ACC112 (cell line): Measurements from ENCODE around the gene CCDC17.
A peak's percentile ranks its signal among the peaks of the same experiment; 100 is the strongest.
"Not testable (repeated sequence)": the region's sequence is repeated elsewhere in the genome, so short reads cannot be mapped to it uniquely, and the experiment has no call there.

Experiments
- H2AFZ ChIP-seq: fragments of 200-600 bp; sonication (generic); one replicate; pipeline ENCODE4 v1.6.0; 2017; ENCODE audit warnings: antibody characterized with exemption, low read length; ENCODE audit not compliant: unreplicated experiment
- H3K27ac ChIP-seq: fragments of 200-600 bp; sonication (generic); 2 replicates; pipeline ENCODE4 v1.5.1; 2014; ENCODE audit warnings: low read depth, mild to moderate bottlenecking, antibody characterized with exemption, low read length, moderate library complexity
- H3K27me3 ChIP-seq: fragments of 200-600 bp; sonication (generic); 2 replicates; pipeline ENCODE4 v1.6.1; 2014; ENCODE audit warnings: mild to moderate bottlenecking, antibody characterized with exemption, low read length, moderate library complexity, mixed read lengths; ENCODE audit not compliant: insufficient read depth
- H3K36me3 ChIP-seq: fragments of 200-600 bp; sonication (generic); 2 replicates; pipeline ENCODE4 v1.6.1; 2016; ENCODE audit warnings: mild to moderate bottlenecking, antibody characterized with exemption, low read length, moderate library complexity, mixed read lengths; ENCODE audit not compliant: insufficient read depth
- H3K4me1 ChIP-seq: fragments of 200-600 bp; sonication (generic); one replicate; pipeline ENCODE4 v1.6.1; 2016; ENCODE audit warnings: low read length, mixed read lengths; ENCODE audit not compliant: insufficient read depth, unreplicated experiment, control insufficient read depth
- H3K4me3 ChIP-seq: fragments of 200-600 bp; sonication (generic); 2 replicates; pipeline ENCODE4 v1.5.1; 2014; ENCODE audit warnings: mild to moderate bottlenecking, low read depth, low read length
- H3K79me2 ChIP-seq: fragments of 200-600 bp; sonication (generic); one replicate; pipeline ENCODE4 v1.6.0; 2016; ENCODE audit warnings: low read length; ENCODE audit not compliant: control insufficient read depth, unreplicated experiment, insufficient read depth

CCDC17 gene

GRCh38 chr1:45607404-45608074 is 16.3 kb downstream of the CCDC17 start:
- Histone ChIP-seq H2AFZ (no peak overlapping the region), H3K4me1 (no peaks in the 10 kb centered on the region), H3K27ac (no peak overlapping the region), H3K36me3 (peaks cover 35% of the 10 kb centered on the region), H3K4me3 (no peak overlapping the region), H3K79me2 (peaks cover 11% of the 10 kb centered on the region), H3K27me3 (no peaks in the 10 kb centered on the region)

GRCh38 chr1:45604239-45604638 is 19.6 kb downstream of the CCDC17 start:
- Histone ChIP-seq H3K79me2 (peaks cover 31% of the 10 kb centered on the region), H3K36me3 (peaks cover 28% of the 10 kb centered on the region)

GRCh38 chr1:45596765-45597164 is 27.1 kb downstream of the CCDC17 start:
- not testable (repeated sequence) for H3K27ac ChIP-seq, H2AFZ ChIP-seq, H3K4me1 ChIP-seq, H3K4me3 ChIP-seq, H3K27me3 ChIP-seq
- Histone ChIP-seq H3K36me3 (peaks cover 27% of the 10 kb centered on the region), H3K79me2 (peaks cover 65% of the 10 kb centered on the region)

More at GRCh38 chr1:45604239-45604638, 19.6 kb downstream of the CCDC17 start:
- H3K4me1 ChIP-seq = peaks cover 10% of the 10 kb centered on the region
- H3K27ac ChIP-seq = no peak overlapping the region
- no peak overlapping the region for H2AFZ ChIP-seq
- H3K4me3 ChIP-seq = no peak overlapping the region
- no peaks in the 10 kb centered on the region for H3K27me3 ChIP-seq

GRCh38 chr1:45594412-45594811 is 29.4 kb downstream of the CCDC17 start:
- H2AFZ ChIP-seq = no peak overlapping the region
- H3K4me1 ChIP-seq = no peaks in the 10 kb centered on the region
- H3K27ac ChIP-seq = no peak overlapping the region
- no peak overlapping the region for H3K4me3 ChIP-seq
- H3K27me3 ChIP-seq = no peaks in the 10 kb centered on the region
- H3K36me3 ChIP-seq = peaks cover 23% of the 10 kb centered on the region
- H3K79me2 ChIP-seq = peaks cover 67% of the 10 kb centered on the region

GRCh38 chr1:45589861-45590260 is 34.0 kb downstream of the CCDC17 start:
- peaks cover 16% of the 10 kb centered on the region for H3K4me1 ChIP-seq
- no peak overlapping the region for H2AFZ ChIP-seq
- H3K36me3 ChIP-seq = peaks cover 14% of the 10 kb centered on the region; the same call in 1 of the 2 replicates
- no peak overlapping the region for H3K4me3 ChIP-seq
- no peak overlapping the region for H3K27ac ChIP-seq
- H3K79me2 ChIP-seq = peaks cover 83% of the 10 kb centered on the region
- H3K27me3 ChIP-seq = no peaks in the 10 kb centered on the region

- Histone ChIP-seq H3K36me3 (no peaks in the 10 kb centered on the region), H3K27me3 (no peaks in the 10 kb centered on the region), H3K27ac (peak overlapping the region; percentile 27; the same call in 1 of the 2 replicates), H3K79me2 (peaks cover 72% of the 10 kb centered on the region), H3K4me3 (peak overlapping the region; percentile 86), H2AFZ (no peak overlapping the region), H3K4me1 (peaks cover 16% of the 10 kb centered on the region)
Observed at GRCh38 chr1:45586769-45587168, 37.1 kb downstream of the CCDC17 start.

GRCh38 chr1:45585496-45586075 is 38.3 kb downstream of the CCDC17 start:
- Histone ChIP-seq H3K4me1 (peaks cover 16% of the 10 kb centered on the region), H3K4me3 (peak overlapping the region; percentile 86), H3K27ac (peak overlapping the region; percentile 85), H3K79me2 (peaks cover 65% of the 10 kb centered on the region), H3K36me3 (no peaks in the 10 kb centered on the region), H2AFZ (no peak overlapping the region), H3K27me3 (no peaks in the 10 kb centered on the region)

- Histone ChIP-seq H3K27ac (peak overlapping the region; percentile 85), H3K79me2 (peaks cover 60% of the 10 kb centered on the region), H3K36me3 (no peaks in the 10 kb centered on the region), H3K27me3 (no peaks in the 10 kb centered on the region), H3K4me1 (peaks cover 16% of the 10 kb centered on the region), H2AFZ (no peak overlapping the region), H3K4me3 (peak overlapping the region; percentile 86)
Observed at GRCh38 chr1:45585110-45585426, 38.8 kb downstream of the CCDC17 start.

- Histone ChIP-seq H3K4me1 (peaks cover 16% of the 10 kb centered on the region), H3K27me3 (no peaks in the 10 kb centered on the region), H3K27ac (peak overlapping the region; percentile 85), H3K4me3 (peak overlapping the region; percentile 86), H2AFZ (peak overlapping the region; percentile 76), H3K36me3 (no peaks in the 10 kb centered on the region), H3K79me2 (peaks cover 55% of the 10 kb centered on the region)
Observed at GRCh38 chr1:45584351-45585109, 39.3 kb downstream of the CCDC17 start.

- Histone ChIP-seq H3K27ac (peak within 1 kb of the TSS; percentile 85), H3K27me3 (no peaks in the 10 kb centered on the region), H2AFZ (peak within 1 kb of the TSS; percentile 99), H3K4me1 (peaks cover 16% of the 10 kb centered on the region), H3K36me3 (no peaks in the 10 kb centered on the region), H3K79me2 (peaks cover 48% of the 10 kb centered on the region), H3K4me3 (peak within 1 kb of the TSS; percentile 86)
Observed at GRCh38 chr1:45583666-45584350, 40.0 kb downstream of the CCDC17 start, which contains the start of gene NASP. NASP (plus strand) TSS chr1:45584041; CDS start chr1:45584147, 106 bp downstream.
